Lower lobe of right lung (tissue), 2 donors: ENCODE data around the gene PLCXD3. TPM values are rescaled to one million over a fixed set of nuclear protein-coding genes. Genes with fewer than 3 reads are reported as not detected.

Experiments
- ATAC-seq, 2 donors: fragments of 200-7000 bp; cut with Tn5 transposase; one replicate each; pipeline ENCODE4 v1.9.1; 2020 to 2022; ENCODE audit warnings: mild to moderate bottlenecking in 2 of 2, moderate library complexity in 2 of 2
- DNase-seq: peaks from one replicate; pipeline ENCODE4 v3.0.0-alpha.2; 2020
- H3K27ac ChIP-seq: fragments of 200-600 bp; one replicate; pipeline ENCODE4 v1.8.0; 2022
- H3K27me3 ChIP-seq: fragments of 200-600 bp; one replicate; pipeline ENCODE4 v1.8.0; 2022; ENCODE audit warnings: low read depth
- H3K36me3 ChIP-seq: fragments of 200-600 bp; one replicate; pipeline ENCODE4 v1.8.0; 2022; ENCODE audit warnings: mild to moderate bottlenecking
- H3K4me1 ChIP-seq: fragments of 200-600 bp; one replicate; pipeline ENCODE4 v1.8.0; 2022
- H3K4me3 ChIP-seq: fragments of 200-600 bp; one replicate; pipeline ENCODE4 v1.8.0; 2022; ENCODE audit warnings: mild to moderate bottlenecking
- H3K9me3 ChIP-seq: fragments of 200-600 bp; one replicate; pipeline ENCODE4 v1.8.0; 2022
- CTCF ChIP-seq: fragments of 200-600 bp; IDR thresholded peaks from one replicate; pipeline ENCODE4 v1.8.0; 2022; ENCODE audit warnings: antibody characterized with exemption, mild to moderate bottlenecking
- intact Hi-C: fragments of 100-400 bp; cut with DNase I; formaldehyde crosslinking; loops from one replicate; pipeline ENCODE4 v1.11.0; 2022
- total RNA-seq: library from RNA; stranded (reverse); fragmentation: NEBNext Ultra II Directional; extraction: Animal tissue kit (Norgen Biotek cat#: 25700); gene quantifications from one replicate; pipeline ENCODE4 v1.2.1, GENCODE V29; 2021
- donor health status: DM: no; HTN: yes; CAD: no; lungs with severe emphysema.

Gene PLCXD3
- total RNA-seq, 1 donor from 2014 or later = 2.8 TPM

GRCh38 chr5:41406424-41406823 lies 104.0 kb downstream of the PLCXD3 start:
- ATAC-seq (no peak), DNase-seq (no peak)
- H3K27ac ChIP-seq = no peak overlapping the region
- no peak overlapping the region for H3K4me3 ChIP-seq
- H3K4me1 ChIP-seq = no peaks in the 10 kb centered on the region
- H3K36me3 ChIP-seq = no peaks in the 10 kb centered on the region
- intact Hi-C loops = no loop called here
- H3K9me3 ChIP-seq = no peaks in the 10 kb centered on the region
- no peaks in the 10 kb centered on the region for H3K27me3 ChIP-seq
- no peak for TF ChIP-seq CTCF

GRCh38 chr5:41404757-41405156 lies 105.6 kb downstream of the PLCXD3 start:
- H3K27me3 ChIP-seq = no peaks in the 10 kb centered on the region
- H3K9me3 ChIP-seq = no peaks in the 10 kb centered on the region
- H3K4me3 ChIP-seq = no peak overlapping the region
- intact Hi-C loops = no loop called here
- no peak overlapping the region for H3K27ac ChIP-seq
- DNase-seq = no peak
- H3K4me1 ChIP-seq = no peaks in the 10 kb centered on the region
- H3K36me3 ChIP-seq = no peaks in the 10 kb centered on the region
- TF ChIP-seq CTCF = no peak
- ATAC-seq = no peak

GRCh38 chr5:41403846-41404245 lies 106.6 kb downstream of the PLCXD3 start:
- ATAC-seq (no peak), DNase-seq (no peak)
- no peaks in the 10 kb centered on the region for H3K36me3 ChIP-seq
- peaks cover 7% of the 10 kb centered on the region for H3K9me3 ChIP-seq
- no peaks in the 10 kb centered on the region for H3K4me1 ChIP-seq
- no peak overlapping the region for H3K4me3 ChIP-seq
- intact Hi-C loops = no loop called here
- no peaks in the 10 kb centered on the region for H3K27me3 ChIP-seq
- no peak for TF ChIP-seq CTCF
- H3K27ac ChIP-seq = no peak overlapping the region

GRCh38 chr5:41402845-41403244 lies 107.6 kb downstream of the PLCXD3 start:
- Histone ChIP-seq H3K27me3 (no peaks in the 10 kb centered on the region), H3K4me3 (no peak overlapping the region), H3K27ac (no peak overlapping the region), H3K36me3 (no peaks in the 10 kb centered on the region), H3K9me3 (peaks cover 7% of the 10 kb centered on the region), H3K4me1 (no peaks in the 10 kb centered on the region)
- ATAC-seq = no peak
- TF ChIP-seq CTCF = no peak
- intact Hi-C loops = no loop called here
- no peak for DNase-seq

- no peaks in the 10 kb centered on the region for H3K27me3 ChIP-seq
- ATAC-seq (no peak), DNase-seq (no peak)
- no peaks in the 10 kb centered on the region for H3K4me1 ChIP-seq
- H3K36me3 ChIP-seq = no peaks in the 10 kb centered on the region
- intact Hi-C loops = no loop called here
- peaks cover 7% of the 10 kb centered on the region for H3K9me3 ChIP-seq
- H3K4me3 ChIP-seq = no peak overlapping the region
- no peak overlapping the region for H3K27ac ChIP-seq
- no peak for TF ChIP-seq CTCF
These were observed 110.6 kb downstream of the PLCXD3 start for GRCh38 chr5:41399839-41400238.

- no peak for DNase-seq
- ATAC-seq = no peak
- intact Hi-C loops = no loop called here
- no peaks in the 10 kb centered on the region for H3K9me3 ChIP-seq
- no peak overlapping the region for H3K27ac ChIP-seq
- no peak overlapping the region for H3K4me3 ChIP-seq
- H3K27me3 ChIP-seq = no peaks in the 10 kb centered on the region
- H3K36me3 ChIP-seq = no peaks in the 10 kb centered on the region
- TF ChIP-seq CTCF = no peak
- no peaks in the 10 kb centered on the region for H3K4me1 ChIP-seq
These were observed 118.4 kb downstream of the PLCXD3 start for GRCh38 chr5:41392016-41392415.
